K562 (cell line): ENCODE data around the gene PRKCQ. TPM values are rescaled to one million over a fixed set of nuclear protein-coding genes. Genes with fewer than 3 reads are reported as not detected.

Experiments
- CREB1 ChIP-seq, 2 experiments: sonication (generic) in 1 of 2; formaldehyde crosslinking in 1 of 2; IDR thresholded peaks; 2 replicates each; pipeline versions ENCODE4 v1.6.1 to v1.8.0; 2012 to 2022; ENCODE audit warnings: inconsistent platforms in 1 of 2, mild to moderate bottlenecking in 1 of 2, missing genetic modification reagents in 1 of 2, moderate library complexity in 1 of 2
- FOXJ2 ChIP-seq: fragments of 200-800 bp; sonication (Bioruptor generic); IDR thresholded peaks from 2 replicates; pipeline ENCODE4 v1.6.1; 2016; ENCODE audit warnings: missing genetic modification characterization, missing compliant biosample characterization
- HMG20A ChIP-seq: fragments of 450-650 bp; formaldehyde crosslinking; conservative IDR thresholded peaks from 2 replicates; pipeline ENCODE4 v1.4.0; 2020; ENCODE audit warnings: mild to moderate bottlenecking, mixed read lengths
- NCOA1 ChIP-seq: fragments of 450-650 bp; IDR thresholded peaks from 2 replicates; pipeline ENCODE4 v1.6.1; 2016; ENCODE audit warnings: low read depth
- POLR2A ChIP-seq: fragments of 450-650 bp; conservative IDR thresholded peaks from 2 replicates; pipeline ENCODE4 v1.6.1; 2016
- SLC30A9 ChIP-seq: fragments of 250-450 bp; sonication (Bioruptor Pico); IDR thresholded peaks from 2 replicates; pipeline ENCODE4 v1.8.0; 2022; ENCODE audit warnings: mild to moderate bottlenecking, moderate library complexity
- SMAD3 ChIP-seq: fragments of 450-650 bp; formaldehyde crosslinking; conservative IDR thresholded peaks from 2 replicates; pipeline ENCODE4 v1.4.0; 2020; ENCODE audit warnings: mild to moderate bottlenecking
- SNRNP70 ChIP-seq: fragments of 200-400 bp; formaldehyde crosslinking; optimal IDR thresholded peaks from 2 replicates; pipeline ENCODE3; 2017; ENCODE audit warnings: low read depth, low read length
- TBP ChIP-seq: optimal IDR thresholded peaks from 2 replicates; pipeline ENCODE3; 2011; ENCODE audit warnings: low read depth, low read length, improper control_type of control experiment
- ZNF408 ChIP-seq: fragments of 250-450 bp; sonication (Bioruptor Pico); IDR thresholded peaks from 2 replicates; pipeline ENCODE4 v1.4.0; 2020; ENCODE audit warnings: low read depth, mild to moderate bottlenecking, moderate library complexity
- ZNF644 ChIP-seq: fragments of 200-800 bp; sonication (Bioruptor generic); IDR thresholded peaks from 2 replicates; pipeline ENCODE4 v1.6.1; 2016; ENCODE audit warnings: low read depth, missing genetic modification characterization, missing compliant biosample characterization
- polyA plus RNA-seq, 8 experiments: library from polyadenylated mRNA; depleted of rRNA in 4 of 8; stranded (reverse) in 5 of 8; unstranded in 3 of 8; fragments of >200 nt; fragmentation: Nextera tagmentation in 2 of 8; fragmentation: Illumina TruSeq in 1 of 8; extraction: Ambion mirVana in 2 of 8; extraction: Trizol in 1 of 8; gene quantifications; 2 replicates each; pipeline versions ENCODE4 v1.2.1 to v1.2.3, GENCODE V29; 2011 to 2014; ENCODE audit warnings: inconsistent platforms in 1 of 8, missing spikeins in 1 of 8
- total RNA-seq, 7 experiments: library from RNA; depleted of rRNA in 6 of 7; stranded (reverse); fragments of >200 nt in 6 of 7; fragmentation: Illumina TruSeq in 2 of 7; extraction: Trizol in 2 of 7; gene quantifications; 2 replicates each; pipeline versions ENCODE4 v1.2.1 to v1.2.3, GENCODE V29; 2011 to 2021; ENCODE audit warnings: low replicate concordance in 1 of 7
- TF ChIP-seq, protein P1 (sequence below): fragments of 200-600 bp; sonication (generic); IDR thresholded peaks from one replicate; pipeline ENCODE4 v1.6.1; 2012; ENCODE audit warnings: mild to moderate bottlenecking, low read depth, low read length, inconsistent platforms
- TF ChIP-seq, protein P2 (sequence below): fragments of 450-650 bp; IDR thresholded peaks from 2 replicates; pipeline ENCODE4 v1.6.1; 2018; ENCODE audit warnings: mild to moderate bottlenecking, low read depth; ENCODE audit not compliant: partially characterized antibody
- TF ChIP-seq, protein P3 (sequence below), 2 experiments: fragments of 450-650 bp; IDR thresholded peaks; 2 replicates each; pipeline ENCODE4 v1.6.1; 2016

The PRKCQ gene
- total and polyA plus RNA-seq, 9 of the 15 experiments (the other 6 are each of a cell fraction or from before 2014, with no cell fraction given), result 4.4 to 23.3 (median 14.6) TPM

DNA sequence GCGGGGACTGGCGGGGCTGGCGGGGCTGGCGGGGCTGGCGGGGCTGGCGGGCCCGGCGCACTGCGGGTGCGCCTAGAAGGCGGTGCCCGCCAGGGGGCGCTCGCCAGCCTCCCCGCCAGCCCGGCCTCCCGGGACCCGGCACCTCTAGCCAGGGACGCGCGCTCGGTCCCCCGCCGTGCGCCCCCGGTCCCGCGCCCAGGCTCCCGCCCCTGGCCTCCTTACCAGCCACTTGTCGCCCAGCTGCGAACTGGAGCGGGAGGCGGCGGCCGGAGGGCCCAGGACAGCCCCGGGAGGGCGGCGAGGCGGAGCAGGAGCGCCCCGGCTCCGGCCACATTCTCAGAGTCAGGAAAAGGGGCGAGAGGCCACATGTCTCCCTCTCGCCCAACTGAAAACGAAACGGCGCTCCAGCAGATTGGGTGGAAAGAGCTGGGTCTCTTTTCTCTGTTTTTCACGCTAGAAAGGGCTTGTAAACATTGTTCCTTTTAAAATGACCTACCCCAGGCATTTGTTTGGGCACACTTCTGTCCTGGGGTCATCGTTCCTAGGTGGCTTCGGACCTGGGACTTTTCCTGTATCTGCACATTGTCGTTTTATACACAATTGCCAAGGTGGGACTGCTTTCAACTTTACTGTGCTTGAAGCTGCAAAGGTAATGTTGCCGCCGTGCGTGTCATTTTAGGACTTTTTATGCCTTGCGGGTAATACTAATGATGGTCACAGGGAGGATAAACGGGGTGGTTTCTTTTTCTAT lies 378 bp upstream of the PRKCQ start (continued):
- TF ChIP-seq, protein P1, sequence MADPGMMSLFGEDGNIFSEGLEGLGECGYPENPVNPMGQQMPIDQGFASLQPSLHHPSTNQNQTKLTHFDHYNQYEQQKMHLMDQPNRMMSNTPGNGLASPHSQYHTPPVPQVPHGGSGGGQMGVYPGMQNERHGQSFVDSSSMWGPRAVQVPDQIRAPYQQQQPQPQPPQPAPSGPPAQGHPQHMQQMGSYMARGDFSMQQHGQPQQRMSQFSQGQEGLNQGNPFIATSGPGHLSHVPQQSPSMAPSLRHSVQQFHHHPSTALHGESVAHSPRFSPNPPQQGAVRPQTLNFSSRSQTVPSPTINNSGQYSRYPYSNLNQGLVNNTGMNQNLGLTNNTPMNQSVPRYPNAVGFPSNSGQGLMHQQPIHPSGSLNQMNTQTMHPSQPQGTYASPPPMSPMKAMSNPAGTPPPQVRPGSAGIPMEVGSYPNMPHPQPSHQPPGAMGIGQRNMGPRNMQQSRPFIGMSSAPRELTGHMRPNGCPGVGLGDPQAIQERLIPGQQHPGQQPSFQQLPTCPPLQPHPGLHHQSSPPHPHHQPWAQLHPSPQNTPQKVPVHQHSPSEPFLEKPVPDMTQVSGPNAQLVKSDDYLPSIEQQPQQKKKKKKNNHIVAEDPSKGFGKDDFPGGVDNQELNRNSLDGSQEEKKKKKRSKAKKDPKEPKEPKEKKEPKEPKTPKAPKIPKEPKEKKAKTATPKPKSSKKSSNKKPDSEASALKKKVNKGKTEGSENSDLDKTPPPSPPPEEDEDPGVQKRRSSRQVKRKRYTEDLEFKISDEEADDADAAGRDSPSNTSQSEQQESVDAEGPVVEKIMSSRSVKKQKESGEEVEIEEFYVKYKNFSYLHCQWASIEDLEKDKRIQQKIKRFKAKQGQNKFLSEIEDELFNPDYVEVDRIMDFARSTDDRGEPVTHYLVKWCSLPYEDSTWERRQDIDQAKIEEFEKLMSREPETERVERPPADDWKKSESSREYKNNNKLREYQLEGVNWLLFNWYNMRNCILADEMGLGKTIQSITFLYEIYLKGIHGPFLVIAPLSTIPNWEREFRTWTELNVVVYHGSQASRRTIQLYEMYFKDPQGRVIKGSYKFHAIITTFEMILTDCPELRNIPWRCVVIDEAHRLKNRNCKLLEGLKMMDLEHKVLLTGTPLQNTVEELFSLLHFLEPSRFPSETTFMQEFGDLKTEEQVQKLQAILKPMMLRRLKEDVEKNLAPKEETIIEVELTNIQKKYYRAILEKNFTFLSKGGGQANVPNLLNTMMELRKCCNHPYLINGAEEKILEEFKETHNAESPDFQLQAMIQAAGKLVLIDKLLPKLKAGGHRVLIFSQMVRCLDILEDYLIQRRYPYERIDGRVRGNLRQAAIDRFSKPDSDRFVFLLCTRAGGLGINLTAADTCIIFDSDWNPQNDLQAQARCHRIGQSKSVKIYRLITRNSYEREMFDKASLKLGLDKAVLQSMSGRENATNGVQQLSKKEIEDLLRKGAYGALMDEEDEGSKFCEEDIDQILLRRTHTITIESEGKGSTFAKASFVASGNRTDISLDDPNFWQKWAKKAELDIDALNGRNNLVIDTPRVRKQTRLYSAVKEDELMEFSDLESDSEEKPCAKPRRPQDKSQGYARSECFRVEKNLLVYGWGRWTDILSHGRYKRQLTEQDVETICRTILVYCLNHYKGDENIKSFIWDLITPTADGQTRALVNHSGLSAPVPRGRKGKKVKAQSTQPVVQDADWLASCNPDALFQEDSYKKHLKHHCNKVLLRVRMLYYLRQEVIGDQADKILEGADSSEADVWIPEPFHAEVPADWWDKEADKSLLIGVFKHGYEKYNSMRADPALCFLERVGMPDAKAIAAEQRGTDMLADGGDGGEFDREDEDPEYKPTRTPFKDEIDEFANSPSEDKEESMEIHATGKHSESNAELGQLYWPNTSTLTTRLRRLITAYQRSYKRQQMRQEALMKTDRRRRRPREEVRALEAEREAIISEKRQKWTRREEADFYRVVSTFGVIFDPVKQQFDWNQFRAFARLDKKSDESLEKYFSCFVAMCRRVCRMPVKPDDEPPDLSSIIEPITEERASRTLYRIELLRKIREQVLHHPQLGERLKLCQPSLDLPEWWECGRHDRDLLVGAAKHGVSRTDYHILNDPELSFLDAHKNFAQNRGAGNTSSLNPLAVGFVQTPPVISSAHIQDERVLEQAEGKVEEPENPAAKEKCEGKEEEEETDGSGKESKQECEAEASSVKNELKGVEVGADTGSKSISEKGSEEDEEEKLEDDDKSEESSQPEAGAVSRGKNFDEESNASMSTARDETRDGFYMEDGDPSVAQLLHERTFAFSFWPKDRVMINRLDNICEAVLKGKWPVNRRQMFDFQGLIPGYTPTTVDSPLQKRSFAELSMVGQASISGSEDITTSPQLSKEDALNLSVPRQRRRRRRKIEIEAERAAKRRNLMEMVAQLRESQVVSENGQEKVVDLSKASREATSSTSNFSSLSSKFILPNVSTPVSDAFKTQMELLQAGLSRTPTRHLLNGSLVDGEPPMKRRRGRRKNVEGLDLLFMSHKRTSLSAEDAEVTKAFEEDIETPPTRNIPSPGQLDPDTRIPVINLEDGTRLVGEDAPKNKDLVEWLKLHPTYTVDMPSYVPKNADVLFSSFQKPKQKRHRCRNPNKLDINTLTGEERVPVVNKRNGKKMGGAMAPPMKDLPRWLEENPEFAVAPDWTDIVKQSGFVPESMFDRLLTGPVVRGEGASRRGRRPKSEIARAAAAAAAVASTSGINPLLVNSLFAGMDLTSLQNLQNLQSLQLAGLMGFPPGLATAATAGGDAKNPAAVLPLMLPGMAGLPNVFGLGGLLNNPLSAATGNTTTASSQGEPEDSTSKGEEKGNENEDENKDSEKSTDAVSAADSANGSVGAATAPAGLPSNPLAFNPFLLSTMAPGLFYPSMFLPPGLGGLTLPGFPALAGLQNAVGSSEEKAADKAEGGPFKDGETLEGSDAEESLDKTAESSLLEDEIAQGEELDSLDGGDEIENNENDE, result no peak
- TF ChIP-seq NCOA1 (no peak), ZNF644 (tag) (no peak), SMAD3 (no peak), FOXJ2 (no peak), TBP (peak; percentile 62), POLR2A (peak; percentile 90), CREB1 (IDR thresholded peaks at IDR 0.05) (no peak; the same call in 1 of the 2 replicates), CREB1 (CRISPR knock-in tag; IDR thresholded peaks at IDR 0.05) (no peak), HMG20A (no peak), SLC30A9 (CRISPR knock-in tag) (no peak), ZNF408 (CRISPR knock-in tag) (no peak), SNRNP70 (no peak)
- TF ChIP-seq, protein P2, sequence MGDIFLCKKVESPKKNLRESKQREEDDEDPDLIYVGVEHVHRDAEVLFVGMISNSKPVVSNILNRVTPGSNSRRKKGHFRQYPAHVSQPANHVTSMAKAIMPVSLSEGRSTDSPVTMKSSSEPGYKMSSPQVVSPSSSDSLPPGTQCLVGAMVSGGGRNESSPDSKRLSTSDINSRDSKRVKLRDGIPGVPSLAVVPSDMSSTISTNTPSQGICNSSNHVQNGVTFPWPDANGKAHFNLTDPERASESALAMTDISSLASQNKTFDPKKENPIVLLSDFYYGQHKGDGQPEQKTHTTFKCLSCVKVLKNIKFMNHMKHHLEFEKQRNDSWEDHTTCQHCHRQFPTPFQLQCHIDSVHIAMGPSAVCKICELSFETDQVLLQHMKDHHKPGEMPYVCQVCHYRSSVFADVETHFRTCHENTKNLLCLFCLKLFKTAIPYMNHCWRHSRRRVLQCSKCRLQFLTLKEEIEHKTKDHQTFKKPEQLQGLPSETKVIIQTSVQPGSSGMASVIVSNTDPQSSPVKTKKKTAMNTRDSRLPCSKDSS, result no peak
- TF ChIP-seq, protein P3, sequence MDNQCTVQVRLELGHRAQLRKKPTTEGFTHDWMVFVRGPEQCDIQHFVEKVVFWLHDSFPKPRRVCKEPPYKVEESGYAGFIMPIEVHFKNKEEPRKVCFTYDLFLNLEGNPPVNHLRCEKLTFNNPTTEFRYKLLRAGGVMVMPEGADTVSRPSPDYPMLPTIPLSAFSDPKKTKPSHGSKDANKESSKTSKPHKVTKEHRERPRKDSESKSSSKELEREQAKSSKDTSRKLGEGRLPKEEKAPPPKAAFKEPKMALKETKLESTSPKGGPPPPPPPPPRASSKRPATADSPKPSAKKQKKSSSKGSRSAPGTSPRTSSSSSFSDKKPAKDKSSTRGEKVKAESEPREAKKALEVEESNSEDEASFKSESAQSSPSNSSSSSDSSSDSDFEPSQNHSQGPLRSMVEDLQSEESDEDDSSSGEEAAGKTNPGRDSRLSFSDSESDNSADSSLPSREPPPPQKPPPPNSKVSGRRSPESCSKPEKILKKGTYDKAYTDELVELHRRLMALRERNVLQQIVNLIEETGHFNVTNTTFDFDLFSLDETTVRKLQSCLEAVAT (IDR thresholded peaks at IDR 0.05), result peak in 1 of 2 experiments; percentile 12; a peak in 1 of 4 replicates
